H9 (cell line): Measurements from ENCODE around the gene IL36RN. TPM values are rescaled to one million over a fixed set of nuclear protein-coding genes. Genes with fewer than 3 reads are reported as not detected.

Experiments used
- DNase-seq: peaks from one replicate; pipeline ENCODE4 v3.0.0-alpha.2; 2017
- H2AFZ ChIP-seq: one replicate; pipeline ENCODE4 v1.6.1; 2013; ENCODE audit warnings: mild to moderate bottlenecking, low read length, control low read depth, moderate library complexity
- H2AK5ac ChIP-seq: 2 replicates; pipeline ENCODE4 v1.6.1; 2013; ENCODE audit warnings: low read length, control low read depth, mixed read lengths; ENCODE audit not compliant: insufficient read length
- H2BK120ac ChIP-seq: one replicate; pipeline ENCODE4 v1.6.1; 2013; ENCODE audit warnings: low read depth, mild to moderate bottlenecking, low read length, control low read depth, inconsistent platforms; ENCODE audit not compliant: poor library complexity, severe bottlenecking
- H2BK12ac ChIP-seq: 2 replicates; pipeline ENCODE4 v1.6.1; 2013; ENCODE audit warnings: low read length, control low read depth, mixed read lengths, low read depth; ENCODE audit not compliant: insufficient read length
- H2BK15ac ChIP-seq: 2 replicates; pipeline ENCODE4 v1.6.1; 2013; ENCODE audit warnings: low read depth, low read length, control low read depth
- H2BK20ac ChIP-seq: one replicate; pipeline ENCODE4 v1.6.1; 2013; ENCODE audit warnings: low read depth, mild to moderate bottlenecking, low read length, control low read depth, inconsistent platforms; ENCODE audit not compliant: poor library complexity, severe bottlenecking
- H2BK5ac ChIP-seq: 2 replicates; pipeline ENCODE4 v1.6.1; 2013; ENCODE audit warnings: low read length, control low read depth, mixed read lengths; ENCODE audit not compliant: insufficient read length
- H3K14ac ChIP-seq: 2 replicates; pipeline ENCODE4 v1.6.1; 2013; ENCODE audit warnings: low read length, control low read depth; ENCODE audit not compliant: insufficient read depth
- H3K18ac ChIP-seq: 2 replicates; pipeline ENCODE4 v1.6.1; 2013; ENCODE audit warnings: low read depth, mild to moderate bottlenecking, mixed read lengths, low read length, control low read depth; ENCODE audit not compliant: insufficient read length
- H3K23ac ChIP-seq: 2 replicates; pipeline ENCODE4 v1.6.1; 2013; ENCODE audit warnings: low read length, control low read depth, mixed read lengths, low read depth; ENCODE audit not compliant: insufficient read length
- H3K23me2 ChIP-seq: 2 replicates; pipeline ENCODE4 v1.6.1; 2013; ENCODE audit warnings: low read depth, mild to moderate bottlenecking, mixed read lengths, low read length, control low read depth; ENCODE audit not compliant: insufficient read length, poor library complexity, severe bottlenecking
- H3K27ac ChIP-seq: 2 replicates; pipeline ENCODE4 v1.5.1; 2013; ENCODE audit warnings: low read length, control low read depth, mixed read lengths, low read depth; ENCODE audit not compliant: insufficient read length
- H3K27me3 ChIP-seq: 2 replicates; pipeline ENCODE4 v1.6.1; 2013; ENCODE audit warnings: low read length, control low read depth, inconsistent platforms; ENCODE audit not compliant: insufficient read depth
- H3K4ac ChIP-seq: 2 replicates; pipeline ENCODE4 v1.6.1; 2013; ENCODE audit warnings: low read depth, mild to moderate bottlenecking, control low read depth, inconsistent platforms, low read length, moderate library complexity
- H3K4me1 ChIP-seq: 2 replicates; pipeline ENCODE4 v1.6.1; 2013; ENCODE audit warnings: low read length, control low read depth, inconsistent platforms; ENCODE audit not compliant: insufficient read depth
- H3K4me2 ChIP-seq: 2 replicates; pipeline ENCODE4 v1.6.1; 2013; ENCODE audit warnings: low read length, control low read depth, mixed read lengths; ENCODE audit not compliant: insufficient read length, insufficient read depth
- H3K56ac ChIP-seq: 2 replicates; pipeline ENCODE4 v1.6.1; 2013; ENCODE audit warnings: low read depth, mild to moderate bottlenecking, mixed read lengths, low read length, control low read depth; ENCODE audit not compliant: insufficient read length
- H3K79me1 ChIP-seq: 2 replicates; pipeline ENCODE4 v1.6.1; 2013; ENCODE audit warnings: low read depth, mild to moderate bottlenecking, moderate library complexity, low read length, control low read depth, inconsistent platforms; ENCODE audit not compliant: insufficient read depth, poor library complexity, severe bottlenecking
- H3K79me2 ChIP-seq: 2 replicates; pipeline ENCODE4 v1.6.1; 2013; ENCODE audit warnings: low read length, control low read depth, inconsistent platforms; ENCODE audit not compliant: insufficient read depth
- H3K9ac ChIP-seq: 2 replicates; pipeline ENCODE4 v1.6.1; 2013; ENCODE audit warnings: low read length, control low read depth, mixed read lengths; ENCODE audit not compliant: insufficient read length; ENCODE audit errors: extremely low read depth
- H3K9me3 ChIP-seq: one replicate; pipeline ENCODE4 v1.6.1; 2013; ENCODE audit warnings: low read depth, low read length, inconsistent platforms; ENCODE audit not compliant: control insufficient read depth
- H3T11ph ChIP-seq: one replicate; pipeline ENCODE4 v1.6.1; 2013; ENCODE audit warnings: mild to moderate bottlenecking, low read length, control low read depth, inconsistent platforms
- H4K20me1 ChIP-seq: one replicate; pipeline ENCODE4 v1.6.1; 2013; ENCODE audit not compliant: control insufficient read depth, insufficient read length, insufficient read depth
- H4K5ac ChIP-seq: 2 replicates; pipeline ENCODE4 v1.6.1; 2013; ENCODE audit warnings: low read depth, mild to moderate bottlenecking, mixed read lengths, low read length, control low read depth; ENCODE audit not compliant: insufficient read length
- H4K8ac ChIP-seq: replicated peaks from 2 replicates; pipeline ENCODE4 v1.6.1; 2013; ENCODE audit warnings: low read length, control low read depth, mixed read lengths, low read depth; ENCODE audit not compliant: insufficient read length
- H4K91ac ChIP-seq: 2 replicates; pipeline ENCODE4 v1.6.1; 2013; ENCODE audit warnings: low read depth, mild to moderate bottlenecking, moderate library complexity, mixed read lengths, low read length, control low read depth; ENCODE audit not compliant: insufficient read length
- H3K27ac Mint-ChIP-seq, 3 experiments: 2 replicates in 2 of 3; 3 replicates in 1 of 3; pipeline ENCODE4 v1.8.0; 2020 to 2021; ENCODE audit warnings: mixed read lengths in 3 of 3, mild to moderate bottlenecking in 1 of 3, moderate library complexity in 1 of 3
- H3K27me3 Mint-ChIP-seq: 2 replicates; pipeline ENCODE4 v1.8.0; 2021; ENCODE audit warnings: low read depth, mild to moderate bottlenecking, moderate library complexity, mixed read lengths
- H3K36me3 Mint-ChIP-seq, 3 experiments: 2 replicates in 2 of 3; 3 replicates in 1 of 3; pipeline ENCODE4 v1.8.0; 2020 to 2021; ENCODE audit warnings: low read depth in 3 of 3, mixed read lengths in 3 of 3; ENCODE audit not compliant: insufficient read depth in 1 of 3
- H3K4me1 Mint-ChIP-seq, 2 experiments: 2 replicates each; pipeline ENCODE4 v1.8.0; 2020; ENCODE audit warnings: mixed read lengths in 2 of 2
- H3K4me3 Mint-ChIP-seq, 2 experiments: 2 replicates in 1 of 2; 3 replicates in 1 of 2; pipeline ENCODE4 v1.8.0; 2020 to 2021; ENCODE audit warnings: mild to moderate bottlenecking in 2 of 2, mixed read lengths in 2 of 2, moderate library complexity in 1 of 2
- H3K9me3 Mint-ChIP-seq, 2 experiments: 2 replicates in 1 of 2; 3 replicates in 1 of 2; pipeline ENCODE4 v1.8.0; 2020; ENCODE audit warnings: mild to moderate bottlenecking in 2 of 2, mixed read lengths in 2 of 2, moderate library complexity in 1 of 2
- CTCF ChIP-seq: fragments of 200-600 bp; sonication (generic); conservative IDR thresholded peaks from 3 replicates; pipeline ENCODE4 v1.8.0; 2021; ENCODE audit warnings: antibody characterized with exemption, mild to moderate bottlenecking
- WGBS: extraction: QIAGEN DNeasy Blood & Tissue Kit; methylation state at CpG from one replicate; pipeline ENCODE4 v1.1.7; 2013; ENCODE audit warnings: missing lambda C conversion rate, low lambda C conversion rate, mixed read lengths; ENCODE audit not compliant: insufficient read length; ENCODE audit errors: extremely low coverage; 5-methylcytosine and 5-hydroxymethylcytosine counted together
- total RNA-seq: library from RNA; stranded (reverse); gene quantifications from 2 replicates; pipeline ENCODE4 v1.2.1, GENCODE V29; 2021

IL36RN gene
- total RNA-seq, 1 experiment from 2014 or later = not detected

GRCh38 chr2:113104054-113104611, 45.1 kb downstream of the IL36RN start:
- peaks cover 6% of the 10 kb centered on the region for H3K27me3 Mint-ChIP-seq
- no peak overlapping the region for H4K91ac ChIP-seq
- H4K20me1 ChIP-seq = no peaks in the 10 kb centered on the region
- no peak for TF ChIP-seq CTCF
- no peak overlapping the region for H2BK120ac ChIP-seq
- DNase-seq = no peak
- H3K27ac ChIP-seq = no peak overlapping the region
- H4K8ac ChIP-seq = no peak overlapping the region
- no peaks in the 10 kb centered on the region for H3K79me2 ChIP-seq
- 0 out of 4 replicates have a peak, but pooled peaks cover 0 to 3% of the 10 kb centered on the region in 2 experiments for H3K4me1 Mint-ChIP-seq
- no peak overlapping the region for H3K23ac ChIP-seq
- H4K5ac ChIP-seq = no peak overlapping the region
- peaks cover 6 to 34% of the 10 kb centered on the region in 2 experiments; a peak in 4 of 5 replicates for H3K9me3 Mint-ChIP-seq
- no peak overlapping the region for H2BK15ac ChIP-seq
- no peaks in the 10 kb centered on the region for H3K79me1 ChIP-seq
- H3K18ac ChIP-seq = no peak overlapping the region
- no peak overlapping the region for H3K9ac ChIP-seq
- no peaks in the 10 kb centered on the region for H3K4me1 ChIP-seq
- no peak overlapping the region for H3K4ac ChIP-seq
- no peak overlapping the region for H2BK20ac ChIP-seq
- H2AK5ac ChIP-seq = no peak overlapping the region
- no peak overlapping the region for H3K56ac ChIP-seq
- H3K4me2 ChIP-seq = no peak overlapping the region
- H3T11ph ChIP-seq = no peak overlapping the region
- no peaks in the 10 kb centered on the region for H3K27me3 ChIP-seq
- H2BK5ac ChIP-seq = no peak overlapping the region
- H3K14ac ChIP-seq = no peak overlapping the region
- H2AFZ ChIP-seq = no peak overlapping the region
- H3K9me3 ChIP-seq = no peaks in the 10 kb centered on the region
- no peaks in the 10 kb centered on the region for H3K23me2 ChIP-seq
- H2BK12ac ChIP-seq = no peak overlapping the region
- no peak overlapping the region for H3K4me3 Mint-ChIP-seq
- H3K27ac Mint-ChIP-seq = no peak overlapping the region; a peak in 1 of 7 replicates
- WGBS = no CpG with 5 or more reads among the region's 3 CpGs
- H3K36me3 Mint-ChIP-seq = peaks cover 0 to 3% (median 0%) of the 10 kb centered on the region in 3 experiments; a peak in 2 of 7 replicates
